HEK293T (cell line): ENCODE measurements around the gene BTN2A1.
A peak's percentile ranks its signal among the peaks of the same experiment; 100 is the strongest.

Experiments
- CTCF ChIA-PET: fragments of 350-600 bp; formaldehyde crosslinking; extraction: SDS; loops from one replicate; lab custom pipeline; 2021; ENCODE audit warnings: antibody characterized with exemption, inconsistent platforms; lab: Yijun Ruan, JAX
- POLR2A ChIA-PET: fragments of 350-600 bp; formaldehyde crosslinking; extraction: SDS; loops from one replicate; lab custom pipeline; 2020; ENCODE audit warnings: antibody characterized with exemption, inconsistent platforms; lab: Yijun Ruan, JAX
- DNase-seq: peaks from one replicate; pipeline ENCODE4 v3.0.0; 2012; ENCODE audit warnings: mixed read lengths; ENCODE audit errors: extremely low spot score
- ARNT ChIP-seq: fragments of 450-650 bp; IDR thresholded peaks from 2 replicates; pipeline ENCODE4 v1.6.1; 2017; ENCODE audit warnings: mild to moderate bottlenecking
- BHLHE40 ChIP-seq: fragments of 450-650 bp; IDR thresholded peaks from 2 replicates; pipeline ENCODE4 v1.6.1; 2016; ENCODE audit warnings: mild to moderate bottlenecking, moderate library complexity, borderline replicate concordance
- CTBP1 ChIP-seq: fragments of 450-650 bp; IDR thresholded peaks from 2 replicates; pipeline ENCODE4 v1.6.1; 2016; ENCODE audit warnings: borderline replicate concordance
- ELF4 ChIP-seq: fragments of 450-650 bp; IDR thresholded peaks from 2 replicates; pipeline ENCODE4 v1.6.1; 2017; ENCODE audit warnings: antibody characterized with exemption
- FOXA1 ChIP-seq: fragments of 450-650 bp; IDR thresholded peaks from 2 replicates; pipeline ENCODE4 v1.6.1; 2016; ENCODE audit warnings: mild to moderate bottlenecking
- FOXK2 ChIP-seq: fragments of 450-650 bp; IDR thresholded peaks from 2 replicates; pipeline ENCODE4 v1.6.1; 2016; ENCODE audit warnings: mild to moderate bottlenecking
- FOXM1 ChIP-seq: fragments of 450-650 bp; IDR thresholded peaks from 2 replicates; pipeline ENCODE4 v1.6.1; 2017; ENCODE audit warnings: mild to moderate bottlenecking, borderline replicate concordance
- HDGF ChIP-seq: fragments of 450-650 bp; IDR thresholded peaks from 2 replicates; pipeline ENCODE4 v1.6.1; 2017; ENCODE audit warnings: antibody characterized with exemption, borderline replicate concordance
- L3MBTL2 ChIP-seq: fragments of 450-650 bp; conservative IDR thresholded peaks from 2 replicates; pipeline ENCODE4 v1.6.1; 2016; ENCODE audit warnings: mild to moderate bottlenecking
- LEF1 ChIP-seq: fragments of 450-650 bp; IDR thresholded peaks from 2 replicates; pipeline ENCODE4 v1.6.1; 2017; ENCODE audit warnings: mild to moderate bottlenecking, borderline replicate concordance
- NFRKB ChIP-seq: fragments of 450-650 bp; IDR thresholded peaks from 2 replicates; pipeline ENCODE4 v1.6.1; 2016; ENCODE audit warnings: mild to moderate bottlenecking, moderate library complexity
- PKNOX1 ChIP-seq: fragments of 450-650 bp; IDR thresholded peaks from 2 replicates; pipeline ENCODE4 v1.6.1; 2016
- SP1 ChIP-seq: fragments of 450-650 bp; IDR thresholded peaks from 2 replicates; pipeline ENCODE4 v1.6.1; 2017
- SUZ12 ChIP-seq: fragments of 450-650 bp; IDR thresholded peaks from 2 replicates; pipeline ENCODE4 v1.6.1; 2016; ENCODE audit warnings: mild to moderate bottlenecking
- TARDBP ChIP-seq: fragments of 450-650 bp; IDR thresholded peaks from 2 replicates; pipeline ENCODE4 v1.6.1; 2016
- ZNF384 ChIP-seq: fragments of 450-650 bp; IDR thresholded peaks from 2 replicates; pipeline ENCODE4 v1.6.1; 2016

Gene BTN2A1

GRCh38 chr6:26457806-26458688 is at the start of gene BTN2A1:
Gene BTN2A1, plus strand, starts transcription at chr6:26457955. Its CDS starts 682 bp downstream, at chr6:26458637.
- DNase-seq, result peak; percentile 86
- TF ChIP-seq PKNOX1 (0 out of 2 replicates have a peak, but pooled peaks have one; percentile 18), TARDBP (no peak)
- CTCF ChIA-PET, result interaction anchor here (0.5 kb wide), 1 partner anchor 719 kb away, joined by 4 read pairs; no protein-coding TSS in a partner anchor
- POLR2A ChIA-PET, result interaction anchor here (1.4 kb wide), 1 partner anchor 80 kb away, joined by 4 read pairs; the partner anchor contains the start of gene HMGN4

- DNase-seq, result no peak
- TF ChIP-seq L3MBTL2 (no peak), SUZ12 (no peak)
- POLR2A ChIA-PET, result no interaction called here
- CTCF ChIA-PET, result no interaction called here
These were observed 48.7 kb upstream of the BTN2A1 start for GRCh38 chr6:26408828-26409730.

- TF ChIP-seq BHLHE40 (no peak), SUZ12 (no peak), HDGF (no peak), CTBP1 (no peak), ELF4 (no peak), L3MBTL2 (no peak), FOXA1 (no peak), PKNOX1 (no peak), LEF1 (no peak), ZNF384 (no peak), FOXK2 (no peak), TARDBP (no peak), FOXM1 (no peak), ARNT (no peak), SP1 (no peak)
- ChIA-PET CTCF (no interaction called here), POLR2A (no interaction called here)
- no peak for DNase-seq
These were observed 46.0 kb upstream of the BTN2A1 start for GRCh38 chr6:26411751-26412150.

- ChIA-PET POLR2A (no interaction called here), CTCF (no interaction called here)
- TF ChIP-seq BHLHE40, result no peak
- DNase-seq, result no peak
These were observed 45.5 kb upstream of the BTN2A1 start for GRCh38 chr6:26412228-26412627.

- DNase-seq, result no peak
- TF ChIP-seq ZNF384 (no peak), ELF4 (no peak), FOXA1 (no peak), TARDBP (no peak), HDGF (no peak), FOXM1 (no peak), ARNT (no peak), L3MBTL2 (no peak), BHLHE40 (no peak), NFRKB (no peak)
- POLR2A ChIA-PET, result no interaction called here
- CTCF ChIA-PET, result no interaction called here
These were observed 44.8 kb upstream of the BTN2A1 start for GRCh38 chr6:26412954-26413353.

- TF ChIP-seq CTBP1 (no peak), TARDBP (no peak), SP1 (no peak), FOXA1 (no peak), HDGF (no peak), L3MBTL2 (no peak), FOXK2 (no peak), ZNF384 (no peak), ELF4 (no peak), PKNOX1 (no peak), NFRKB (no peak)
- ChIA-PET POLR2A (no interaction called here), CTCF (no interaction called here)
- DNase-seq, result no peak
These were observed 43.5 kb upstream of the BTN2A1 start for GRCh38 chr6:26414281-26414680.
